NT2/D1 (cell line): ENCODE data around the gene HIBADH.

Experiments
- SUZ12 ChIP-seq: IDR thresholded peaks from 2 replicates; pipeline ENCODE4 v1.6.1; 2011; ENCODE audit not compliant: insufficient read length, insufficient read depth; ENCODE audit errors: extremely low read depth
- YY1 ChIP-seq: IDR thresholded peaks from 2 replicates; pipeline ENCODE4 v1.6.1; 2011; ENCODE audit not compliant: insufficient read length, insufficient read depth
- ZNF274 ChIP-seq: IDR thresholded peaks from 2 replicates; pipeline ENCODE4 v1.6.1; 2011; ENCODE audit warnings: mild to moderate bottlenecking, low read depth, low read length

- no peak for TF ChIP-seq YY1
- TF ChIP-seq SUZ12, result no peak
- no peak for TF ChIP-seq ZNF274
These were observed 43.2 kb downstream of the HIBADH start for GRCh38 chr7:27619492-27619891.
